Measurements from ENCODE around the gene LRRTM4. TPM values are rescaled to one million over a fixed set of nuclear protein-coding genes. Genes with fewer than 3 reads are reported as not detected.

LRRTM4 gene
- total and polyA plus RNA-seq, 2 experiments from 2014 or later = 8.5 to 15.4 TPM

GRCh38 chr2:76985387-76986136 lies 536.6 kb downstream of the LRRTM4 start:
- H3K27ac ChIP-seq = no peak overlapping the region
- peaks cover 9% of the 10 kb centered on the region for H3K4me1 ChIP-seq (ENCODE audit: low read depth)
- no peaks in the 10 kb centered on the region for H3K9me3 ChIP-seq (ENCODE audit: low read depth)
- H3K27me3 ChIP-seq = no peaks in the 10 kb centered on the region
- no peaks in the 10 kb centered on the region for H3K36me3 ChIP-seq
- no peak for DNase-seq (ENCODE audit: low read depth in 1 of 2, low spot score in 1 of 2)
- TF ChIP-seq CTCF (IDR thresholded peaks at IDR 0.05; ENCODE audit: low read depth, low read length) = no peak
- H3K4me3 ChIP-seq = no peak overlapping the region

GRCh38 chr2:76984359-76984758 lies 537.8 kb downstream of the LRRTM4 start:
- TF ChIP-seq CTCF (IDR thresholded peaks at IDR 0.05; ENCODE audit: low read depth, low read length) = no peak
- Histone ChIP-seq H3K27me3 (no peaks in the 10 kb centered on the region), H3K27ac (no peak overlapping the region), H3K9me3 (ENCODE audit: low read depth) (no peaks in the 10 kb centered on the region), H3K36me3 (no peaks in the 10 kb centered on the region), H3K4me1 (ENCODE audit: low read depth) (peaks cover 9% of the 10 kb centered on the region), H3K4me3 (no peak overlapping the region)
- DNase-seq (ENCODE audit: low read depth in 1 of 2, low spot score in 1 of 2) = peak in 1 of 2 donors; percentile 2

- no peaks in the 10 kb centered on the region for H3K27me3 ChIP-seq
- H3K4me3 ChIP-seq = no peak overlapping the region
- H3K27ac ChIP-seq = no peak overlapping the region
- TF ChIP-seq CTCF (IDR thresholded peaks at IDR 0.05; ENCODE audit: low read depth, low read length) = no peak
- no peaks in the 10 kb centered on the region for H3K9me3 ChIP-seq (ENCODE audit: low read depth)
- no peak for DNase-seq (ENCODE audit: low read depth in 1 of 2, low spot score in 1 of 2)
- H3K36me3 ChIP-seq = no peaks in the 10 kb centered on the region
- H3K4me1 ChIP-seq (ENCODE audit: low read depth) = peaks cover 9% of the 10 kb centered on the region
Observed at GRCh38 chr2:76980067-76980787, 541.9 kb downstream of the LRRTM4 start.

GRCh38 chr2:76977846-76978727 lies 544.1 kb downstream of the LRRTM4 start:
- TF ChIP-seq CTCF (IDR thresholded peaks at IDR 0.05; ENCODE audit: low read depth, low read length) = no peak
- no peaks in the 10 kb centered on the region for H3K36me3 ChIP-seq
- DNase-seq (ENCODE audit: low read depth in 1 of 2, low spot score in 1 of 2) = peak in 1 of 2 donors; percentile 14
- H3K4me3 ChIP-seq = no peak overlapping the region
- no peaks in the 10 kb centered on the region for H3K27me3 ChIP-seq
- H3K27ac ChIP-seq = no peak overlapping the region
- no peaks in the 10 kb centered on the region for H3K9me3 ChIP-seq (ENCODE audit: low read depth)
- no peaks in the 10 kb centered on the region for H3K4me1 ChIP-seq (ENCODE audit: low read depth)

- no peak for TF ChIP-seq CTCF (IDR thresholded peaks at IDR 0.05; ENCODE audit: low read depth, low read length)
- DNase-seq (ENCODE audit: low read depth in 1 of 2, low spot score in 1 of 2) = no peak
Observed at GRCh38 chr2:76975752-76976151, 546.4 kb downstream of the LRRTM4 start.

More at GRCh38 chr2:76975752-76976151, 546.4 kb downstream of the LRRTM4 start:
- H3K27me3 ChIP-seq = no peaks in the 10 kb centered on the region
- no peak overlapping the region for H3K27ac ChIP-seq
- H3K36me3 ChIP-seq = no peaks in the 10 kb centered on the region
- H3K4me1 ChIP-seq (ENCODE audit: low read depth) = no peaks in the 10 kb centered on the region
- H3K9me3 ChIP-seq (ENCODE audit: low read depth) = no peaks in the 10 kb centered on the region
- H3K4me3 ChIP-seq = no peak overlapping the region
